ENCODE measurements around the gene TCN2.

TCN2 gene

GRCh38 chr22:30640361-30640760 is 33.4 kb downstream of the TCN2 start:
- Histone ChIP-seq H3K4me1 (ENCODE audit: control insufficient read depth in 1 of 2, insufficient read depth in 2 of 2, low read length in 2 of 2) (peaks cover 8 to 15% of the 10 kb centered on the region in 2 experiments), H3K18ac (ENCODE audit: low read length) (no peak overlapping the region), H3K9me3 (ENCODE audit: insufficient read depth, low read depth, low read length) (no peaks in the 10 kb centered on the region), H3K4ac (ENCODE audit: low read depth, low read length) (no peak overlapping the region), H3K4me2 (ENCODE audit: low read length) (no peak overlapping the region), H2BK12ac (ENCODE audit: low read length) (no peak overlapping the region), H3K79me1 (ENCODE audit: low read length) (peaks cover 6% of the 10 kb centered on the region), H3K27me3 (ENCODE audit: insufficient read depth, low read length) (no peaks in the 10 kb centered on the region), H4K91ac (ENCODE audit: low read depth, low read length) (no peak overlapping the region), H2BK5ac (ENCODE audit: low read depth, low read length, poor library complexity) (no peak overlapping the region), H3K9ac (ENCODE audit: low read length) (no peak overlapping the region), H3K23ac (ENCODE audit: low read length) (no peak overlapping the region), H4K8ac (ENCODE audit: low read depth, low read length) (no peak overlapping the region), H2BK120ac (ENCODE audit: insufficient read depth, low read length, poor library complexity) (no peak overlapping the region), H3K14ac (ENCODE audit: low read length) (no peak overlapping the region), H3K79me2 (ENCODE audit: control insufficient read depth, insufficient read depth, low read length, poor library complexity) (peaks cover 1% of the 10 kb centered on the region), H3K4me3 (ENCODE audit: low read depth, low read length) (no peak overlapping the region), H2AK5ac (ENCODE audit: low read length) (no peak overlapping the region), H3K27ac (ENCODE audit: low read depth, low read length) (no peak overlapping the region), H4K12ac (ENCODE audit: low read depth, low read length) (no peak overlapping the region), H3K36me3 (ENCODE audit: control insufficient read depth in 1 of 2, insufficient read depth in 2 of 2, low read length in 2 of 2) (no peaks in the 10 kb centered on the region), H2AFZ (ENCODE audit: insufficient read depth, low read length, poor library complexity) (no peak overlapping the region)
- no CpG with 5 or more reads among the region's 4 CpGs for WGBS (ENCODE audit: extremely low coverage, insufficient coverage, insufficient read length)
- no peak for DNase-seq

- Histone ChIP-seq H4K12ac (ENCODE audit: low read depth, low read length) (no peak overlapping the region), H3K27me3 (ENCODE audit: insufficient read depth, low read length) (no peaks in the 10 kb centered on the region), H3K4ac (ENCODE audit: low read depth, low read length) (no peak overlapping the region), H3K79me1 (ENCODE audit: low read length) (peaks cover 2% of the 10 kb centered on the region), H3K14ac (ENCODE audit: low read length) (no peak overlapping the region), H3K27ac (ENCODE audit: low read depth, low read length) (no peak overlapping the region), H4K91ac (ENCODE audit: low read depth, low read length) (no peak overlapping the region), H2BK5ac (ENCODE audit: low read depth, low read length, poor library complexity) (no peak overlapping the region), H3K79me2 (ENCODE audit: control insufficient read depth, insufficient read depth, low read length, poor library complexity) (no peaks in the 10 kb centered on the region), H2BK120ac (ENCODE audit: insufficient read depth, low read length, poor library complexity) (no peak overlapping the region), H3K4me2 (ENCODE audit: low read length) (no peak overlapping the region), H3K36me3 (ENCODE audit: control insufficient read depth in 1 of 2, insufficient read depth in 2 of 2, low read length in 2 of 2) (no peaks in the 10 kb centered on the region), H2AFZ (ENCODE audit: insufficient read depth, low read length, poor library complexity) (no peak overlapping the region), H2AK5ac (ENCODE audit: low read length) (no peak overlapping the region), H4K8ac (ENCODE audit: low read depth, low read length) (no peak overlapping the region), H3K18ac (ENCODE audit: low read length) (no peak overlapping the region), H3K9ac (ENCODE audit: low read length) (no peak overlapping the region), H3K4me3 (ENCODE audit: low read depth, low read length) (no peak overlapping the region), H2BK12ac (ENCODE audit: low read length) (no peak overlapping the region), H3K4me1 (ENCODE audit: control insufficient read depth in 1 of 2, insufficient read depth in 2 of 2, low read length in 2 of 2) (peaks cover 8 to 13% of the 10 kb centered on the region in 2 experiments), H3K9me3 (ENCODE audit: insufficient read depth, low read depth, low read length) (no peaks in the 10 kb centered on the region), H3K23ac (ENCODE audit: low read length) (no peak overlapping the region)
- DNase-seq = no peak
- no CpG with 5 or more reads among the region's 4 CpGs for WGBS (ENCODE audit: extremely low coverage, insufficient coverage, insufficient read length)
Measured at GRCh38 chr22:30640839-30641430, 34.0 kb downstream of the TCN2 start.

- H3K4me2 ChIP-seq (ENCODE audit: low read length) = no peak overlapping the region
- no peak overlapping the region for H3K4ac ChIP-seq (ENCODE audit: low read depth, low read length)
- H3K79me2 ChIP-seq (ENCODE audit: control insufficient read depth, insufficient read depth, low read length, poor library complexity) = no peaks in the 10 kb centered on the region
- WGBS (ENCODE audit: extremely low coverage, insufficient coverage, insufficient read length) = no CpG with 5 or more reads among the region's 16 CpGs
- no peak overlapping the region for H3K18ac ChIP-seq (ENCODE audit: low read length)
- H2AK5ac ChIP-seq (ENCODE audit: low read length) = no peak overlapping the region
- DNase-seq = no peak
- H3K27ac ChIP-seq (ENCODE audit: low read depth, low read length) = no peak overlapping the region
- H3K14ac ChIP-seq (ENCODE audit: low read length) = no peak overlapping the region
- no peak overlapping the region for H2BK120ac ChIP-seq (ENCODE audit: insufficient read depth, low read length, poor library complexity)
- peaks cover 3 to 4% of the 10 kb centered on the region in 2 experiments for H3K4me1 ChIP-seq (ENCODE audit: control insufficient read depth in 1 of 2, insufficient read depth in 2 of 2, low read length in 2 of 2)
- no peaks in the 10 kb centered on the region for H3K36me3 ChIP-seq (ENCODE audit: control insufficient read depth in 1 of 2, insufficient read depth in 2 of 2, low read length in 2 of 2)
- no peak overlapping the region for H3K4me3 ChIP-seq (ENCODE audit: low read depth, low read length)
- no peak overlapping the region for H3K23ac ChIP-seq (ENCODE audit: low read length)
- H2BK12ac ChIP-seq (ENCODE audit: low read length) = no peak overlapping the region
- H4K12ac ChIP-seq (ENCODE audit: low read depth, low read length) = no peak overlapping the region
- no peak overlapping the region for H2AFZ ChIP-seq (ENCODE audit: insufficient read depth, low read length, poor library complexity)
- no peak overlapping the region for H4K8ac ChIP-seq (ENCODE audit: low read depth, low read length)
- H3K79me1 ChIP-seq (ENCODE audit: low read length) = no peaks in the 10 kb centered on the region
- no peak overlapping the region for H3K9ac ChIP-seq (ENCODE audit: low read length)
- H3K9me3 ChIP-seq (ENCODE audit: insufficient read depth, low read depth, low read length) = no peaks in the 10 kb centered on the region
- no peak overlapping the region for H4K91ac ChIP-seq (ENCODE audit: low read depth, low read length)
- no peak overlapping the region for H2BK5ac ChIP-seq (ENCODE audit: low read depth, low read length, poor library complexity)
- H3K27me3 ChIP-seq (ENCODE audit: insufficient read depth, low read length) = no peaks in the 10 kb centered on the region
Measured at GRCh38 chr22:30643055-30643875, 36.3 kb downstream of the TCN2 start.

- Histone ChIP-seq H2BK120ac (ENCODE audit: insufficient read depth, low read length, poor library complexity) (no peak overlapping the region), H3K4me2 (ENCODE audit: low read length) (no peak overlapping the region), H2AFZ (ENCODE audit: insufficient read depth, low read length, poor library complexity) (no peak overlapping the region), H4K8ac (ENCODE audit: low read depth, low read length) (no peak overlapping the region), H3K79me1 (ENCODE audit: low read length) (no peaks in the 10 kb centered on the region), H3K9me3 (ENCODE audit: insufficient read depth, low read depth, low read length) (no peaks in the 10 kb centered on the region), H3K14ac (ENCODE audit: low read length) (no peak overlapping the region), H3K18ac (ENCODE audit: low read length) (no peak overlapping the region), H3K36me3 (ENCODE audit: control insufficient read depth in 1 of 2, insufficient read depth in 2 of 2, low read length in 2 of 2) (no peaks in the 10 kb centered on the region), H4K91ac (ENCODE audit: low read depth, low read length) (no peak overlapping the region), H3K27me3 (ENCODE audit: insufficient read depth, low read length) (no peaks in the 10 kb centered on the region), H2AK5ac (ENCODE audit: low read length) (no peak overlapping the region), H3K27ac (ENCODE audit: low read depth, low read length) (no peak overlapping the region), H2BK5ac (ENCODE audit: low read depth, low read length, poor library complexity) (no peak overlapping the region), H3K23ac (ENCODE audit: low read length) (no peak overlapping the region), H3K4ac (ENCODE audit: low read depth, low read length) (no peak overlapping the region), H4K12ac (ENCODE audit: low read depth, low read length) (no peak overlapping the region), H3K79me2 (ENCODE audit: control insufficient read depth, insufficient read depth, low read length, poor library complexity) (no peaks in the 10 kb centered on the region), H2BK12ac (ENCODE audit: low read length) (no peak overlapping the region), H3K4me3 (ENCODE audit: low read depth, low read length) (no peak overlapping the region), H3K9ac (ENCODE audit: low read length) (no peak overlapping the region), H3K4me1 (ENCODE audit: control insufficient read depth in 1 of 2, insufficient read depth in 2 of 2, low read length in 2 of 2) (no peaks in the 10 kb centered on the region)
- no peak for DNase-seq
- no CpG with 5 or more reads among the region's 25 CpGs for WGBS (ENCODE audit: extremely low coverage, insufficient coverage, insufficient read length)
Measured at GRCh38 chr22:30646518-30647160, 39.7 kb downstream of the TCN2 start.

Measured in trophoblast cell (in vitro differentiated cells and primary cell).